ENCODE results near the gene HIRA. TPM values are rescaled to one million over a fixed set of nuclear protein-coding genes. Genes with fewer than 3 reads are reported as not detected.

The HIRA gene
- total and polyA plus RNA-seq, 9 of the 15 experiments (the other 6 are each of a cell fraction or from before 2014, with no cell fraction given), result 0.96 to 132 (median 58.4) TPM

DNA sequence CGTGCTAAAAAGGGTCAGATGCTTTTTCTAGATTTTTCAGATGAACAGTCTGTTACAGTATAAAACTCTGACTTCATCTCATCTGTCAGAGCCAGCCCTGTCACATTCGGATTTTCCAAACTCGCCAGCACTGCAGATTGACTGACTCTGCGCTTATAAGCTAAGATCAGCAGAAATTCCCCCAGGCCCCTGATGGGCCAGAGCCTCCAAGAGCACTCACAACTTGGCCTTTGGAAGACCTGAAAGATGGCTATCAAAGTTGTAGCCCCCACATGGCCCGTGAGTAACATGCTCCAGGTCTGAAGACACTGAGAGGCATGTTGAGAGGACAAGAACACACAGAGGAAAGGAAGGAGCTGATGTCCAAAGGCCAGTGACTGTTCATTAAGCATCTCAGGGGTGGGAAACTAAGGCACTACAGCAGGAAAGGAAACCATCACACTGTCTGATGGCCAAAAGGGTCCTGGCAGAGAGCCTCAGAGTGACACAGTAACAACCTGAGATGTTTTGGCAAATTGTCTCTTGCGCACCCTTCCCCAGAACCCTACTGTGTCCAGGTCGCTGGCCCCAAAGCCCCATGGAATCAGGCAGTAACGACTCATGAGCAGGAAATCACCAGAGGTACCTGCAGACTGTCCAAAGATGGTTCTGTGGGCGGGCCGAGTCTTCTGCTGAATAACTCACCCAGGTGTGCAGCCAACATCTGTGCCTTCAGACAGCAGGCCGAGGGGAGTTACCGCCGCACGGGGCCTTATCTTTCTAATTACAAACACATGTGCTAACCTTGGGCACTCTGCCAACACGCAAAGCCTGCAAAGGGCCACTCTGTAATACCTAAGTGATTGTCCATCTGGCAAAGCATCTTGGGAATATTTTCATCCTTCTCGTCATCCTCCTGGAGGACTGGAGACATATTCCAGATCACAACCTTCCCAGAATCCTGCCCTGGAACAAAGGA, 23.6 kb downstream of the HIRA start (continued):
- 0 out of 2 replicates have a peak, but pooled peaks have one; percentile 14 for TF ChIP-seq HDAC6 (IDR thresholded peaks at IDR 0.05; ENCODE audit: low read depth, low read length)
- TF ChIP-seq ATF1 (CRISPR knock-in tag; IDR thresholded peaks at IDR 0.05), result no peak
- 0 out of 2 replicates have a peak, but pooled peaks have one; percentile 33 for TF ChIP-seq ATF1 (tag; IDR thresholded peaks at IDR 0.05)
- TF ChIP-seq RCOR1 (IDR thresholded peaks at IDR 0.05; ENCODE audit: borderline replicate concordance in 1 of 2, low read depth in 2 of 2, low read length in 2 of 2), result peak; percentile 61 to 95; a peak in 3 of 4 replicates
- no peak for TF ChIP-seq TFAM (CRISPR knock-in tag; conservative IDR thresholded peaks at IDR 0.05)
- TF ChIP-seq RBM39 (optimal IDR thresholded peaks at IDR 0.05; ENCODE audit: low read depth, low read length), result no peak
- TF ChIP-seq, protein P1, sequence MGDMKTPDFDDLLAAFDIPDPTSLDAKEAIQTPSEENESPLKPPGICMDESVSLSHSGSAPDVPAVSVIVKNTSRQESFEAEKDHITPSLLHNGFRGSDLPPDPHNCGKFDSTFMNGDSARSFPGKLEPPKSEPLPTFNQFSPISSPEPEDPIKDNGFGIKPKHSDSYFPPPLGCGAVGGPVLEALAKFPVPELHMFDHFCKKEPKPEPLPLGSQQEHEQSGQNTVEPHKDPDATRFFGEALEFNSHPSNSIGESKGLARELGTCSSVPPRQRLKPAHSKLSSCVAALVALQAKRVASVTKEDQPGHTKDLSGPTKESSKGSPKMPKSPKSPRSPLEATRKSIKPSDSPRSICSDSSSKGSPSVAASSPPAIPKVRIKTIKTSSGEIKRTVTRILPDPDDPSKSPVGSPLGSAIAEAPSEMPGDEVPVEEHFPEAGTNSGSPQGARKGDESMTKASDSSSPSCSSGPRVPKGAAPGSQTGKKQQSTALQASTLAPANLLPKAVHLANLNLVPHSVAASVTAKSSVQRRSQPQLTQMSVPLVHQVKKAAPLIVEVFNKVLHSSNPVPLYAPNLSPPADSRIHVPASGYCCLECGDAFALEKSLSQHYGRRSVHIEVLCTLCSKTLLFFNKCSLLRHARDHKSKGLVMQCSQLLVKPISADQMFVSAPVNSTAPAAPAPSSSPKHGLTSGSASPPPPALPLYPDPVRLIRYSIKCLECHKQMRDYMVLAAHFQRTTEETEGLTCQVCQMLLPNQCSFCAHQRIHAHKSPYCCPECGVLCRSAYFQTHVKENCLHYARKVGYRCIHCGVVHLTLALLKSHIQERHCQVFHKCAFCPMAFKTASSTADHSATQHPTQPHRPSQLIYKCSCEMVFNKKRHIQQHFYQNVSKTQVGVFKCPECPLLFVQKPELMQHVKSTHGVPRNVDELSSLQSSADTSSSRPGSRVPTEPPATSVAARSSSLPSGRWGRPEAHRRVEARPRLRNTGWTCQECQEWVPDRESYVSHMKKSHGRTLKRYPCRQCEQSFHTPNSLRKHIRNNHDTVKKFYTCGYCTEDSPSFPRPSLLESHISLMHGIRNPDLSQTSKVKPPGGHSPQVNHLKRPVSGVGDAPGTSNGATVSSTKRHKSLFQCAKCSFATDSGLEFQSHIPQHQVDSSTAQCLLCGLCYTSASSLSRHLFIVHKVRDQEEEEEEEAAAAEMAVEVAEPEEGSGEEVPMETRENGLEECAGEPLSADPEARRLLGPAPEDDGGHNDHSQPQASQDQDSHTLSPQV (IDR thresholded peaks at IDR 0.05), result peak; percentile 87; the same call in 1 of the 2 replicates
- TF ChIP-seq POLR2H (tag; IDR thresholded peaks at IDR 0.05; ENCODE audit: low read depth), result no peak
- TF ChIP-seq, protein P2, sequence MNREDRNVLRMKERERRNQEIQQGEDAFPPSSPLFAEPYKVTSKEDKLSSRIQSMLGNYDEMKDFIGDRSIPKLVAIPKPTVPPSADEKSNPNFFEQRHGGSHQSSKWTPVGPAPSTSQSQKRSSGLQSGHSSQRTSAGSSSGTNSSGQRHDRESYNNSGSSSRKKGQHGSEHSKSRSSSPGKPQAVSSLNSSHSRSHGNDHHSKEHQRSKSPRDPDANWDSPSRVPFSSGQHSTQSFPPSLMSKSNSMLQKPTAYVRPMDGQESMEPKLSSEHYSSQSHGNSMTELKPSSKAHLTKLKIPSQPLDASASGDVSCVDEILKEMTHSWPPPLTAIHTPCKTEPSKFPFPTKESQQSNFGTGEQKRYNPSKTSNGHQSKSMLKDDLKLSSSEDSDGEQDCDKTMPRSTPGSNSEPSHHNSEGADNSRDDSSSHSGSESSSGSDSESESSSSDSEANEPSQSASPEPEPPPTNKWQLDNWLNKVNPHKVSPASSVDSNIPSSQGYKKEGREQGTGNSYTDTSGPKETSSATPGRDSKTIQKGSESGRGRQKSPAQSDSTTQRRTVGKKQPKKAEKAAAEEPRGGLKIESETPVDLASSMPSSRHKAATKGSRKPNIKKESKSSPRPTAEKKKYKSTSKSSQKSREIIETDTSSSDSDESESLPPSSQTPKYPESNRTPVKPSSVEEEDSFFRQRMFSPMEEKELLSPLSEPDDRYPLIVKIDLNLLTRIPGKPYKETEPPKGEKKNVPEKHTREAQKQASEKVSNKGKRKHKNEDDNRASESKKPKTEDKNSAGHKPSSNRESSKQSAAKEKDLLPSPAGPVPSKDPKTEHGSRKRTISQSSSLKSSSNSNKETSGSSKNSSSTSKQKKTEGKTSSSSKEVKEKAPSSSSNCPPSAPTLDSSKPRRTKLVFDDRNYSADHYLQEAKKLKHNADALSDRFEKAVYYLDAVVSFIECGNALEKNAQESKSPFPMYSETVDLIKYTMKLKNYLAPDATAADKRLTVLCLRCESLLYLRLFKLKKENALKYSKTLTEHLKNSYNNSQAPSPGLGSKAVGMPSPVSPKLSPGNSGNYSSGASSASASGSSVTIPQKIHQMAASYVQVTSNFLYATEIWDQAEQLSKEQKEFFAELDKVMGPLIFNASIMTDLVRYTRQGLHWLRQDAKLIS (CRISPR knock-in tag; IDR thresholded peaks at IDR 0.05), result no peak
